Epithelial cell of proximal tubule (primary cell): ENCODE results near the gene PELI1. TPM values are rescaled to one million over a fixed set of nuclear protein-coding genes. Genes with fewer than 3 reads are reported as not detected.
A peak's percentile ranks its signal among the peaks of the same experiment; 100 is the strongest.

Source experiments
- DNase-seq: peaks from one replicate; pipeline ENCODE4 v3.0.0-alpha.2; 2011; ENCODE audit warnings: low read depth
- H3K4me3 ChIP-seq: 2 replicates; pipeline ENCODE4 v1.5.1; 2011; ENCODE audit warnings: low read depth, mild to moderate bottlenecking, low read length
- total RNA-seq: library from RNA; depleted of rRNA; stranded (reverse); fragments of >200 nt; gene quantifications from 2 replicates; pipeline ENCODE4 v1.2.3, GENCODE V29; 2015
- TF ChIP-seq, protein P1 (sequence below): conservative IDR thresholded peaks from 2 replicates; pipeline ENCODE4 v1.5.1; 2012; ENCODE audit warnings: low read depth, mild to moderate bottlenecking, low read length

The PELI1 gene
- total RNA-seq, result 8.2 and 10.6 TPM in 2 replicates

- peak within 1 kb of the TSS; percentile 73 for H3K4me3 ChIP-seq
- peak; percentile 90 for DNase-seq
- TF ChIP-seq, protein P1, sequence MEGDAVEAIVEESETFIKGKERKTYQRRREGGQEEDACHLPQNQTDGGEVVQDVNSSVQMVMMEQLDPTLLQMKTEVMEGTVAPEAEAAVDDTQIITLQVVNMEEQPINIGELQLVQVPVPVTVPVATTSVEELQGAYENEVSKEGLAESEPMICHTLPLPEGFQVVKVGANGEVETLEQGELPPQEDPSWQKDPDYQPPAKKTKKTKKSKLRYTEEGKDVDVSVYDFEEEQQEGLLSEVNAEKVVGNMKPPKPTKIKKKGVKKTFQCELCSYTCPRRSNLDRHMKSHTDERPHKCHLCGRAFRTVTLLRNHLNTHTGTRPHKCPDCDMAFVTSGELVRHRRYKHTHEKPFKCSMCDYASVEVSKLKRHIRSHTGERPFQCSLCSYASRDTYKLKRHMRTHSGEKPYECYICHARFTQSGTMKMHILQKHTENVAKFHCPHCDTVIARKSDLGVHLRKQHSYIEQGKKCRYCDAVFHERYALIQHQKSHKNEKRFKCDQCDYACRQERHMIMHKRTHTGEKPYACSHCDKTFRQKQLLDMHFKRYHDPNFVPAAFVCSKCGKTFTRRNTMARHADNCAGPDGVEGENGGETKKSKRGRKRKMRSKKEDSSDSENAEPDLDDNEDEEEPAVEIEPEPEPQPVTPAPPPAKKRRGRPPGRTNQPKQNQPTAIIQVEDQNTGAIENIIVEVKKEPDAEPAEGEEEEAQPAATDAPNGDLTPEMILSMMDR, result no peak
These were observed at the start of gene PELI1 for GRCh38 chr2:64144057-64145013. Gene PELI1, minus strand, starts transcription at chr2:64144420. Its CDS starts 36,110 bp downstream, at chr2:64108310.

GRCh38 chr2:64193491-64193890 lies 49.3 kb upstream of the PELI1 start:
- no peak overlapping the region for H3K4me3 ChIP-seq
- DNase-seq, result no peak
- TF ChIP-seq, protein P1, result no peak

DNA sequence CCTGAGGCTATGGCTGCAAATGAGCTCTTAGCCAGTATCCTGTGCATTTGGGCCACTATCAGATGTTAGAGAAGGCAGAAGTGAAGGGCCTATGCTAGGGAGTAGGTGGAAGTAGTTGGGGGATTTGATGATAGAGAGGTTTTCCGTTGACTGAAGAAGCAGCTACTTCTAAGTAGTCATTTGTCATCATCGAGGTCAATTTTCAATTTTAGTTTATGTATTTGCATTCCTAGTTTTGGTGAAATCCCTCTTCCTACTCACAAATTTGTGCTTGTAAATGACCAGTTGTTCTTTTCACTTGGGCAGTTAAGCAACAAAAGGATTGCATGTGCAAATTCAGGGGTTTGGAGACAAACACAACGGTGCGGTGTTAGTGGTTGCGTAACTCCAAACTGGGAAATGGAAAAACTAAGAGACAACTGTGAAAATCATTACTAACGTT lies 48.5 kb upstream of the PELI1 start:
- peak; percentile 32 for DNase-seq
- TF ChIP-seq, protein P1, result no peak
- H3K4me3 ChIP-seq, result no peak overlapping the region

GRCh38 chr2:64192125-64192479 lies 47.9 kb upstream of the PELI1 start:
- no peak overlapping the region for H3K4me3 ChIP-seq
- DNase-seq, result no peak
- TF ChIP-seq, protein P1, result no peak

GRCh38 chr2:64189586-64189985 lies 45.4 kb upstream of the PELI1 start:
- H3K4me3 ChIP-seq, result no peak overlapping the region
- DNase-seq, result no peak
- TF ChIP-seq, protein P1, result no peak

- no peak overlapping the region for H3K4me3 ChIP-seq
- no peak for DNase-seq
- TF ChIP-seq, protein P1, result no peak
These were observed 44.9 kb upstream of the PELI1 start for GRCh38 chr2:64189167-64189566.
